Left renal pelvis (tissue), 4 donors: ENCODE measurements around the gene LENG9. TPM values are rescaled to one million over a fixed set of nuclear protein-coding genes. Genes with fewer than 3 reads are reported as not detected.

Source experiments
- DNase-seq, 4 donors: peaks; one replicate each; pipeline ENCODE4 v3.0.0-alpha.2; 2013; ENCODE audit warnings: low read depth in 4 of 4, low spot score in 3 of 4
- polyA plus RNA-seq, 4 donors: library from polyadenylated mRNA; unstranded; fragments of 120-200 nt; gene quantifications; one replicate each; pipeline ENCODE4 v1.2.1, GENCODE V29; 2013; ENCODE audit not compliant: insufficient read length in 4 of 4

The LENG9 gene
- polyA plus RNA-seq, 4 donors, result 1.1 to 2.9 (median 2.1) TPM

DNA sequence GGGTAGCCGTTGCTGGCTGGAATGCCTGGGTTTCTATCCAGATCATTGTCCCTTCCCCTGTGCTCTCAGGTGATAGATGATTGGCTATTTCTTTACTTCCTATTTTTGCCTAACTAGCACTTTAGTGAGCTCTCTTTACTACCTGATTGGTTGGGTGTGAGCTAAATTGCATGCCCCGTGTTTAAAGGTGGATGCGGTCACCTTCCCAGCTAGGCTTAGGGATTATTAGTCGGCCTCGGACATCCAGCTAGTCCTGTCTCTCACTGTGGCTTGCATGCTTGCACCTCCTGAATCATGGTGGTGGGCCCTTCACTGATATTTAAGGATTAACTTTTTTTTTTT, 38.2 kb downstream of the LENG9 start:
- no peak for DNase-seq

DNA sequence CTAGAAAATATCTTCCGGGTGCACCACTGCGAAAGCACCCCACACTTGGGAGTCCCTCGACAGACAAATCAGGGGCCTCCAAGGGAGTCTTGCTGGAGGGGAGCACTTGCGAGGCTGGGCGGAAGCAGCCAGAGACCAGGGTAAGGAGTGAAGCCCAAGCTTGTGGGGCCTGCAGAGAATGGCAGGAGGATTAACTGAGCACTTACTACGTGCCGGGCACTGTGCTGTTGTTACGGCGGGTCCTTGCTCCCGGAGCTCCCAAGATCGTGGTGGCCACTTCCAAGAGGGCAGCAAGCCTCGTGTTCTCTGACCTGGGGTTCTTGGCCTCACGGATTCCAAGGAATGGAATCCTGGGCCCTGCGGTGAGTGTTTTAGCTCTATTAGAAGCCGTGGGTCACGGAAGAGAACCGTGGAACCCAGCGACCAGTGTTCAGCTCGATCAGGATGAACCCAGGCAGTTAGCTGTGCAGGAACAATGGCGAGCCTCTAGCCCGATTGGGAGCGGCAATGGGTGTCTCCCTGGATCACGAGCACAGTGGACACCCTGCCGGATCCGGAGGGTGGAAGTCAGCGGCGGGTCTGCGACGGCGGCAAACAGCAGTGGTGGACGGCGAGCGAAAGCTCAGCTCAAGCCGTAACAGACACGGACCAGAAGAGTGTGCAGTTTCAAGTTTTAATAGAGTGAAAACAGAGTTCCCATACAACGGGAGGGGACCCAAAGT, 38.8 kb downstream of the LENG9 start:
- DNase-seq, result no peak

DNA sequence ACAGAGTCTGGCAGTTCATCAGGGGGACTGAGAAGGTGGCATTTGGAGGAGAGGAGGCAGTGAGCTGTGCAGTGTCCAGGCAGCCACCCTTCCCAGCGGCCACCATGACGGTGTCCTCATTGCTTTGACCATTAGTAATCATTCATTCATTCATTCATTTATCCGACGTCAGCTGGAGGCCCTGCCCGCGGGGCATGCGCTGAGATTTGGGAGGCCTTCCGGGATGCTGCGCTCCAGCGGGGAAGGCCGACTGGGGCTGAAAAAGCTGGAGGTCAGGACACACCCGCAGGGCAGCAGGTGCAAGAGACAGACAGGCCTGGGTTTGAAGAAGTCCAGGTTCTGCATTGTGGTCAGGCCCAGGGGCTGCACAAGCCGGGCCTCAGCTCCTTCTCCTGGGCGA, 39.4 kb downstream of the LENG9 start:
- DNase-seq, result no peak

DNA sequence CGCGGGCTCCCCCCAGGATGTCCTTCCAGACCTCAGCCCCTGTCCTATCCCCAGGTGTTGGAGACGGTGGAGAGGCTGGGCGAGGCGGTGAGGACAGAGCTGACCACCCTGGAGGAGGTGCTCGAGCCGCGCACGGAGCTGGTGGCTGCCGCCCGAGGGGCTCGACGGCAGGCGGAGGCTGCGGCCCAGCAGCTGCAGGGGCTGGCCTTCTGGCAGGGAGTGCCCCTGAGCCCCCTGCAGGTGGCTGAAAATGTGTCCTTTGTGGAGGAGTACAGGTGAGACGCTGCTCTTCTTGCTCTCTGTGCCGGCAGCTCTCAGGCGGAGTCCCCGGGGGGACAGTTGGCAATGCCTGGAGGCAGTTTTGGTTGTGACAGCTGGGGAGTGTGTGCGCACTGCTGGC, 41.4 kb downstream of the LENG9 start:
- no peak for DNase-seq

DNA sequence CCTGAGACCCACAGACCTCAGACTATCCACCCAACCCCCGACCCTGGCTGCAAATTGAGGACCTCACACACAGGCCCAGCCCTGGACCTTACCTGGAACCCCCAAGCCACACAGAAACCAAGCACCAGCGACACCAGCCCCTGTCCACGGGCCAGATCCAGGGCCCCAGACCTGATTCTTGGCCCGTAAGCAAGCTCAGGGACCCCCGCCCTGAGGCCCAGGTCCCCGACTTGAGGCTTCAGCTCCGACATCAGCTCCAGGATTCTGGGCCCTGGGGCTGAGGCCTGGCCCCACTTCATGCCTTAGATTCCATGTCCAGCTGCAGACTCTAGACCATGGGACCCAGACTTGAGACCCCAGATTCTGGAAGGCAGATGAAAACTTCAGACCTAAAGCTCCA, 42.1 kb downstream of the LENG9 start:
- DNase-seq, result no peak

DNA sequence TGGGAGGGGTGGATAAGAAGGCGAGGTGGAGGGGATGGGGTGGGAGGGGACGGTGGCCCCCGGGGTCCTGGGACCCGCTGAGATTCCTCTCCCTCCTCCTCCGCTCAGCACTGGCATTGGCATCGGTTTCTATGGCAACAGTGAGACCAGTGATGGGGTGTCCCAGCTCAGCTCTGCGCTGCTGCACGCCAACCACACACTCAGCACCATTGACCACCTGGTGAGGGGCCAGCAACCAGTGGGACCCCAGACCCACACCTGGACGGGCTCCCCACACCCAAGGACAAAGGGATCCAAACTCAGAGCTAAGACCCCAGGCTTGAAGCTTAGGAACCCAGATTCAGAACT, 42.4 kb downstream of the LENG9 start:
- DNase-seq, result no peak

DNA sequence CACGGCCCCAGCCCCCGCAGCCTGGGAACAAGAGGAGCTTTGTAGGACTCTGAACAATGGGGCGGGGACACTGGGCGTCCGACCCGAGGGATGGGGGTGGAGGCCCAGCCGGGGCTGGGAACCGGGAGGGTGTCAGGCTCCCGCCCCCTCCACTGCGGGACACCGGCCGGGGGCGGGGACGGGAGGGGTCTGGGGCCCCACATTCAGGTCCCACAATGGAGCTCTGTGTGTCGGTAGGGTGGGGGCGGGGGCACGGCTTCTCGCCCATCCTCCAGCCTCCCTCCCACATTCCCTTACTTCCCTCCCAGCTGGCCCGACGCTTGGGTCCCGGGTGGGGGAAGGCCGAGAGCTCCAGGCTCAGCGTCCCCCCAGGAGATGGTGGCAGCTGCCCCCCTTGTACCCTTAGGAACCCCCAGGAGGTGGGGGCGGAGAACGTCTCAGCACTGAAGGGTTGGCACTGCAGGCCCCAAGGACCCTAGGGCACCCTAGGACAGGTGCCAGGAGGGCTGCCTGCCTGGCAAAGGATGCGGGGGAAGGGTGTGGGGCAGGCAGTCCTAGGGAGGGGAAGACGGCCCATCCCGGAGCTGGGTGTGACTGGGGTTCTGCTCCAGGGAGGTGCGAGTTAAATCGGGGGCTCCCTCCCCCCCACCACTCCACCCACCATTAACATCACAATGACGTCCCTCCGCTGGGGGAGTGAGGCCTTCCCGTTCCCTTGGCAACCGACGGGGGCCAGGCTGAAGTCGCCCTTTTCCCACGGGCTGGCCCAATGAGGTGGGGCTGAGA, 43.0 kb downstream of the LENG9 start:
- no peak for DNase-seq

DNA sequence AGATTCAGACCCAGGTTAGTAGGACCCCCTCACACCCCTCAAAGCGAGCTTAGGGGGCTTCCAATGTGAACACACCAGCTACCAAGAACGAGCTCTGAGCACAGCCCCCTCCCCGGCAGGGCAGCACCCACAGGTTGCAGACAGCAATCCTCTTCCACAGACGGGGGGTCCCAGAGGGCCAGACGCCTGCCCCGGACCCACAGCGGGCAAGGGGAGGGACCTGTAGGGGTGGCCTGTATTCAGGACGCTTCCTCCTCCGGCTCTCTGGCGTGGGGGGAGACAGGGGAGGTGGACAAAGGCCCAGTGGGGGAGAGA, 43.6 kb downstream of the LENG9 start:
- DNase-seq, result no peak

DNA sequence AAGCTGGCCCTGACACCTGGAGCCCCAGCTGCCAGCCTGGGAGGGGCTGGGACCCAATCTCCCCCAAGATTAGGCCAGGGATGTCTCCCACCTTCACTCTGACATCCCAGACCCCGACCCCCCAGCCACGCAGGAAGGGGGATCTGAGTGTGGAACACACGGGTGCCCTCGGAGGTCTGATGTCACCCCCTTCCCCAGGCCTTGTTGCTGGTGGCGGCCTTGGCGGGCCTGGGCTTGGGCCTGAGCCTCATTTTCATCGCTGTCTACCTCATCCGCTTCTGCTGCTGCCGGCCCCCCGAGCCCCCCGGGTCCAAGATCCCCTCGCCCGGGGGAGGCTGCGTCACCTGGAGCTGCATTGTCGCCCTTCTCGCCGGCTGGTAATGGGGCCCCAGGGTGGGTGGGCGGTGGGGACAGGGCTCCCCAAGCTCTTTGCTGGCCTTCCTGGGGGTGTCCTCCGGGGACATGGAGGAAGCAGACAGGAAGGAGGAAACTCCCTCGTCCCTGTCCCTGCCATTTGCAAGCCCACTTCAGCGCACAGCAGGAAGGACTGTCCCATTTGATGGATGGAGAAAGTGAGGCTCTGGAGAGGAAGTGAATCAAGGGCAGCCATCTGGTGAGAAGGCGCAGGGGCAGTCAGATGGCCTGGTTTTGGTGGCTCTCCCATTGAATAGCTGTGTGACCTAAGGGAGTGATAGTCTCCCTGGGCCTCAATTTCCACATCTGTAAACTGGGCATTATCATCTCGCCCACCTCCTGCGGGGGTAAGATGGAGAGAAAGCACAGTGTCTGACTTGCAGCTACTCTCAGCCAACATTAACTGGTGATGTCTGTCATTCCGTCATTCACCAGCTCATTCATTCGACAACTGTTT, 44.4 kb downstream of the LENG9 start:
- DNase-seq, result no peak

DNA sequence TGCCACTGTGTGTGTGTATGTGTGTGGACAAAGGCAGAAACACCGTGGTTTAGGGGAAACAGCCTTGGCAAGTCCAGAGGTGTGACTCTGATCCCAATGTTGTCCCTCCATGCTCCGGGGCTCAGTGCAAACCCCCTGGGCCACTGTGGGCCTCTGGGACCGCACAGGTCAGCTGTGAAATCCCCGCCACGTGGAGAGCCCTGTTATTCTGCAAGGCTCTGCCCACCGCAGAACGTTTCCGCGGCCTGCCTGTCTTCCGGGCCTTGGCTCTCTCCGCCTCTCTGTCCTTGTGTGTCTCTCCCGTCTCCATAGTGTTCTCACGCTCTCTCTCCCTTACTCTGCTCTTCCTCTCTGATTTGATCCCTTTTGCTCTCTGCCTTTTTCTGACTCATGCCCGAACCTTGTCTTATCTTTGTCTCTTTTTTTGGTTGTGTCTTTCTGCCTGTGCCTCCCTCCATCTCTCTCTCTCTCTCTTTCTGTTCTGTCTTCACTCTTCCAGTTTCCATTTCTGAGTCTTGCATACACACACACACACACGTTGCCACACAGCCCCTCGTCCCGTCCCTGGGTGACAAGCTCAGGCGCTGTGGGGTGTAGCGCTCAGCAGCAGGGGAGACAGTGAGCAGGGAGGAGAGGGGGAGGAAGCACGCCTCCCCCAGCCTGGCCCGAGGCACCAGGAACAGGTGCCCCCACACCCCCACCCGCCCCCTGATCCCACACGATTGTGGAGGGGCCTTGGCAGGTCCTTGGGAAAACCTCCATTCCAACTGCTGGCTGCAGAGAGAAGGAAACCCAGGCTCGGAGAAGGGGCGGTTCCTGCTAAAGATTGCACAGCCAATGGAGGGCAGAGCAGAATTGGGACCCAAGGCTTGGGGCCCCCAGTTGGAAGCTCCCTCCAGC, 45.3 kb downstream of the LENG9 start:
- no peak for DNase-seq

DNA sequence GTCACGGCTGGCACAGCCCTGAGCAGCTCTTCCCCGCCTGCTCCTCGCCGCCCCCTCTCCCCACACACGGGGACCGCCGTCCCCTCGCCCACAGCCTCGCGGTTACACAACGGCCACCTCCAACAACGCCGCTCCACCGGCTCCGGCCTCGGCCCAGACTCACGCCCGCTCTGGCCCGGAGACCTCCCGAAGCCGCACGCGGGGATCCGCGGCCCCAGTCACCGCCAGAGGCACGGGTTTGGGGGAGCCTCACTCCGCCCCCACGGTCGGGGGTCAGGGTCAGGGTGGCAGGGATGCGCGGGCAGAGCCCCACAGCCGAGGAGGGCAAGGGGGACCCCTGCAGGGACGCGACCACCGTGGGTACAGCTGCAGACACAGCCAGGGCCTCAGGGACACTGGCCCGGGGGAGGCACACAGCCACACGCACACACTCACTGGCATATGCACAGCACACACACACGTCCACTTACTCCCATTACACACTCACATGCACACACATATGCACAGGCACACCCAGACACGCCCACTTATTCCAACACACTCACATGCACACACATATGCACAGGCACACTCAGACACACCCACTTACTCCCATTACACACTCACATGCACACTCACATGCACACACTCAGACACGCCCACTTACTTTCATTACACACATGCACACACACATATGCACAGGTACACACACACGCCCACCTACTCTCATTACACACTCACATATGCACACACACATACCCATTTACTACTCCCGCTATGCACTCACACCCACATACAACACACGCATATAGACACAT, 46.7 kb downstream of the LENG9 start:
- DNase-seq, result no peak

DNA sequence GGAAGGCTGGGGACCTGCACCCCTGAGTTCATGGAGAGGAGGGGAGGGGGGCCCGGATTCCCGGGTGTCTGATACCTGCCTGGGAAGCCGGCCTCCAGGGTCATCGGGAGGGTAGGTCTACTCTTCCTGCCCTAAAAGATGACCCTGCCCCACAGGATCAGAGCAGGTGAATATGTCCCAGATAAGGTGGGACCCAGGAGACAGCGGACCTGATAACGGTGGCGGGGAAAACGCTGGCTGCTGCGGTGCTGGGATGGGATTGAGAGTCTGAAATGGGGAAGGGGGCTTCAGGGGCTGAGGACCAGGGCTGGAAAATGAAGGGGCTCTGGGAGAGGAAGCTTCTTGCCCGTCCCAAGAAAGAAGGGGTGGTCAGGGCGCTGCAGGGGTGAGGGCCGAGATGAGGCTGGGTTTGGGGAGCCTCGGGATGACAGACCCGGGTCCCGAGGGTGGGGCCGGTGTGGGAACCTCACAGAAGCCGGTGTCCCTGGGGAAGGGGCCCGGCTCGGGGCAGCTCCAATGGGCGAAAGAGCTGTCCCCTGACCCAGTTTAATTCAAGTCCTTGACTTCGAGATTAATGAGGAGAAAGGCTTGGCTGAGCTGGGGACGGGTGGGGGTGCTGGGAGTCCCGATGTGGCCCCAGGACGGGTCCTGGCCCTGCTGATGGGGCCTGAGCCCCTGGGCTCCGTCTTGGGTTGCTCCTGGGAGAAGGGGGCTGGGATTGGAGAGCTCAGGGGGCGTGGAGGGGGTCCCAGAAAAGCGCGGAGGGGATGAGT, 47.5 kb downstream of the LENG9 start:
- DNase-seq, result no peak

DNA sequence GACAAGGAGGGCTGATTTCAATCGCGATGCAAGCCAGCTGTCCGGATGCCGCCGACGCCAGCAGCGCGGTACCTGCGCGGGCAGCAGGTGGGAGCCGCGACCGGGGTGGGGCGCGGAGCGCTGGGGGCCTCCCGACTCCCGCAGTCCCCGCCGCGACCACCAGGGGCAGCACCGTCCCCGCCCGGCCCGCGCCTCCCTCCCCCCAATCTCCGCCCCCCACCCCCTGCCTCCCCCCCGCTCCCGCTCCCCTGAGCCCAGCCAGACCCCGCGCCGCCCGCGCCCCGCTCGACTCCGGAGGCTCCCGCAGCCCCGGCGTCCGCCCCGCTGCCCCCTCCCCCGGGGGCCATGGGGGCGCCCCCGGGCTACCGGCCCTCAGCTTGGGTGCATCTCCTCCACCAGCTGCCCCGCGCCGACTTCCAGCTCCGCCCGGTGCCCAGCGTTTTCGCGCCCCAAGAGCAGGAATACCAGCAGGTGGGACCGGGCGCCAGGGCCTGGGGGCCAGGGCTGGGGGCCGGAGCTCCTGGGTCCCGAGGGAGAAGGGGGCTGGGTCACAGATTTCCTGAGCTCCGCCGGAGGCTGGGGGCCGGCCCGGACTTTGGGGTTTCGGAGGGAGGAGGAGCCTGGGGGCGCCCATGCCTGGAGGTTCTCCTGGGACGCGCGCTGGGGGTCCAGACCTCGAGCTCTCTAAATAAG, 48.2 kb downstream of the LENG9 start, which contains the start of gene TTYH1:
TTYH1 (plus strand) TSS at position 257 of the 693 bp plus-strand sequence; CDS start at position 346, 89 bp downstream.
- no peak for DNase-seq

DNA sequence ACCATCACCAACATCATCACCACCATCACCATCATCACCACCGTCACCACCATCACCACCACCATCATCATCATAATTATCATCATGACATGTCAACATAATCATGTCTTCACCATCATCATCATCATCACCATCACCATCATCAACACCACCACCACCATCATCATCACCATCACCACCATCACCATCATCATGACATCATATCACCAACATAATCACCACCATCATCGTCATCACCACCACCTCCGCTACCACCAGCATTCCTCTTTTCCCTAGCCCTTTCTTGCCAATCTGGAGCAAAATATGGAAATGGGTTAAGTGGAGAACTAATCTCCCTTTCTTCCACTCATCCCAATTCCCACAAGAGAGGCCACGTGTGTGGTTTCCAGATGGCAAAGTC, 49.4 kb downstream of the LENG9 start:
- no peak for DNase-seq

DNA sequence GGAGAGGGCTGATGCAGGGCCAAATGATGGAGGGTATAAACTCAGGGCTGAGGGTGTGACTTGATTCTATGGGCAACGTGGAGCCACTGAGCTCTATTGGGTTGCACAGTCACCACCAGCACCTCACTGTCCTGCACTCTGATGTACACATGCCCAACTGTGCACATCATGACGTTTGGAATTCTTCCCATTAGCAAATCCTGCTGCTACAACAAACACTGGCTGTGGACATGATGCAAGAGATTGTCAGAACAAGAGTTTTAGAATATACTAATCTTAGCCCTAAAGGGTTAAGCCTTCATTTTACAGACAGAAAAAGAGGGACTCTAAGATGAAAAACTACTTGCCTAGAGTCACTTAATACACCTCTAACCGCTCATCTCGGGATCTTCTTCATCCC, 50.7 kb downstream of the LENG9 start:
- DNase-seq, result no peak
